Sigmoid colon (tissue), 7 donors: ENCODE data around the gene TRIP12. TPM values are rescaled to one million over a fixed set of nuclear protein-coding genes. Genes with fewer than 3 reads are reported as not detected.

Source experiments
- DNase-seq: peaks from one replicate; pipeline ENCODE4 v3.0.0-alpha.2; 2019
- H3K27ac ChIP-seq, 4 donors: fragments of 200-600 bp; sonication (generic); one replicate each; pipeline ENCODE4 v1.5.1; 2016 to 2019; ENCODE audit warnings: mild to moderate bottlenecking in 1 of 4
- H3K27me3 ChIP-seq, 3 donors: fragments of 200-600 bp; sonication (generic); one replicate each; pipeline ENCODE4 v1.5.1; 2019; ENCODE audit warnings: mild to moderate bottlenecking in 1 of 3
- H3K36me3 ChIP-seq, 4 donors: fragments of 200-600 bp; sonication (generic); one replicate each; pipeline ENCODE4 v1.5.1; 2016 to 2019
- H3K4me1 ChIP-seq, 4 donors: fragments of 200-600 bp; sonication (generic); one replicate each; pipeline ENCODE4 v1.5.1; 2017 to 2019
- H3K4me3 ChIP-seq, 4 donors: fragments of 200-600 bp; sonication (generic); one replicate each; pipeline ENCODE4 v1.5.1; 2017 to 2019; ENCODE audit warnings: mild to moderate bottlenecking in 2 of 4, moderate library complexity in 1 of 4
- H3K9me3 ChIP-seq, 4 donors: fragments of 200-600 bp in 3 of 4; sonication (generic) in 3 of 4; one replicate each; pipeline versions ENCODE4 v1.5.1 to v1.6.1; 2013 to 2019
- CTCF ChIP-seq, 4 experiments: fragments of 450-650 bp in 3 of 4; fragments of 200-600 bp in 1 of 4; IDR thresholded peaks; one replicate each; pipeline ENCODE4 v1.5.1; 2016 to 2019; ENCODE audit warnings: antibody characterized with exemption in 4 of 4, mild to moderate bottlenecking in 3 of 4, moderate library complexity in 2 of 4
- EP300 ChIP-seq, 4 donors: sonication (generic); formaldehyde crosslinking; IDR thresholded peaks; one replicate each; pipeline ENCODE4 v1.6.1; 2017; ENCODE audit warnings: antibody characterized with exemption in 4 of 4
- POLR2A ChIP-seq, 2 donors: fragments of 450-650 bp; IDR thresholded peaks; one replicate each; pipeline ENCODE4 v1.6.1; 2016; ENCODE audit warnings: antibody characterized with exemption in 2 of 2, mild to moderate bottlenecking in 2 of 2, moderate library complexity in 2 of 2
- POLR2AphosphoS5 ChIP-seq, 4 donors: sonication (generic); formaldehyde crosslinking; IDR thresholded peaks; one replicate each; pipeline ENCODE4 v1.6.1; 2017; ENCODE audit warnings: antibody characterized with exemption in 4 of 4
- WGBS, 2 donors: extraction: QIAGEN DNeasy Blood & Tissue Kit; methylation state at CpG; one replicate each; pipeline ENCODE4 v1.1.7; 2013; 5-methylcytosine and 5-hydroxymethylcytosine counted together
- intact Hi-C: fragments of 100-400 bp; cut with DNase I; formaldehyde crosslinking; loops from one replicate; pipeline ENCODE4 v1.15.1; 2023
- polyA plus RNA-seq, 3 donors: library from polyadenylated mRNA; stranded (reverse); fragments of 200-250 nt; gene quantifications; one replicate each; pipeline ENCODE4 v1.2.3, GENCODE V29; 2013
- total RNA-seq, 4 donors: library from RNA; depleted of rRNA; stranded (reverse); fragments of >200 nt; gene quantifications; one replicate each; pipeline ENCODE4 v1.1.0, GENCODE V29; 2016
- donor health status: healthy with polysubstance abuse.
- donor health status: Bipolar disorder and iron deficiency.
- donor health status: healthy.

TRIP12 gene
- total and polyA plus RNA-seq, 7 donors: 20.4 to 168 (median 144) TPM

- no peak overlapping the region for H3K27ac ChIP-seq
- intact Hi-C loops: no loop called here
- no peak for DNase-seq
- 87 to 89% methylated on average over 3 of the region's 3 CpGs for WGBS, 2 donors
- no peaks in the 10 kb centered on the region for H3K4me1 ChIP-seq
- no peak overlapping the region for H3K4me3 ChIP-seq
- TF ChIP-seq CTCF (IDR thresholded peaks at IDR 0.05): no peak
- TF ChIP-seq POLR2AphosphoS5 (IDR thresholded peaks at IDR 0.05): no peak
- TF ChIP-seq EP300 (IDR thresholded peaks at IDR 0.05): no peak
- TF ChIP-seq POLR2A (IDR thresholded peaks at IDR 0.05): no peak
- H3K27me3 ChIP-seq: no peaks in the 10 kb centered on the region
- H3K9me3 ChIP-seq: no peaks in the 10 kb centered on the region
- no peaks in the 10 kb centered on the region for H3K36me3 ChIP-seq
Measured at GRCh38 chr2:229956491-229956890, 34.7 kb upstream of the TRIP12 start.

GRCh38 chr2:229955663-229956062, 33.9 kb upstream of the TRIP12 start:
- WGBS, 2 donors: 84 to 93% methylated on average over 1 of the region's 1 CpG
- no peaks in the 10 kb centered on the region for H3K36me3 ChIP-seq
- intact Hi-C loops: no loop called here
- no peaks in the 10 kb centered on the region for H3K9me3 ChIP-seq
- no peak overlapping the region for H3K27ac ChIP-seq
- no peak overlapping the region for H3K4me3 ChIP-seq
- no peaks in the 10 kb centered on the region for H3K4me1 ChIP-seq
- H3K27me3 ChIP-seq: no peaks in the 10 kb centered on the region
- TF ChIP-seq POLR2A (IDR thresholded peaks at IDR 0.05) (no peak), POLR2AphosphoS5 (IDR thresholded peaks at IDR 0.05) (no peak), CTCF (IDR thresholded peaks at IDR 0.05) (no peak), EP300 (IDR thresholded peaks at IDR 0.05) (no peak)
- no peak for DNase-seq

GRCh38 chr2:229952256-229952835, 30.5 kb upstream of the TRIP12 start:
- intact Hi-C loops: no loop called here
- Histone ChIP-seq H3K27ac (no peak overlapping the region), H3K36me3 (no peaks in the 10 kb centered on the region), H3K9me3 (no peaks in the 10 kb centered on the region), H3K4me3 (no peak overlapping the region), H3K4me1 (no peaks in the 10 kb centered on the region), H3K27me3 (no peaks in the 10 kb centered on the region)
- TF ChIP-seq EP300 (IDR thresholded peaks at IDR 0.05) (no peak), POLR2AphosphoS5 (IDR thresholded peaks at IDR 0.05) (no peak), POLR2A (IDR thresholded peaks at IDR 0.05) (no peak), CTCF (IDR thresholded peaks at IDR 0.05) (no peak)
- 94 to 98% methylated on average over 6 of the region's 6 CpGs for WGBS, 2 donors
- DNase-seq: no peak

GRCh38 chr2:229947544-229947943, 25.7 kb upstream of the TRIP12 start:
- Histone ChIP-seq H3K4me1 (peaks cover 0 to 11% (median 8%) of the 10 kb centered on the region in 4 donors), H3K36me3 (no peaks in the 10 kb centered on the region), H3K27ac (no peak overlapping the region), H3K27me3 (no peaks in the 10 kb centered on the region), H3K4me3 (no peak overlapping the region), H3K9me3 (no peaks in the 10 kb centered on the region)
- DNase-seq: no peak
- intact Hi-C loops: no loop called here
- TF ChIP-seq EP300 (IDR thresholded peaks at IDR 0.05): no peak
- no peak for TF ChIP-seq POLR2AphosphoS5 (IDR thresholded peaks at IDR 0.05)
- TF ChIP-seq POLR2A (IDR thresholded peaks at IDR 0.05): no peak
- TF ChIP-seq CTCF (IDR thresholded peaks at IDR 0.05): no peak
- 76 to 81% methylated on average over 1 of the region's 1 CpG for WGBS, 2 donors

GRCh38 chr2:229945975-229946374, 24.2 kb upstream of the TRIP12 start:
- WGBS, 2 donors: 94 to 95% methylated on average over 8 of the region's 8 CpGs
- Histone ChIP-seq H3K4me1 (peaks cover 0 to 11% (median 8%) of the 10 kb centered on the region in 4 donors), H3K9me3 (no peaks in the 10 kb centered on the region), H3K4me3 (no peak overlapping the region), H3K36me3 (no peaks in the 10 kb centered on the region), H3K27ac (no peak overlapping the region), H3K27me3 (no peaks in the 10 kb centered on the region)
- no peak for TF ChIP-seq CTCF (IDR thresholded peaks at IDR 0.05)
- intact Hi-C loops: no loop called here
- DNase-seq: no peak
